Measurements from ENCODE around the gene CCDC6.

The CCDC6 gene

GRCh38 chr10:59812519-59813122, 93.7 kb downstream of the CCDC6 start:
- H3K4me3 ChIP-seq (ENCODE audit: low read depth, low read length), result no peak overlapping the region
- in situ Hi-C loops (cut with HindIII; ENCODE audit: low sequenced_read_pairs), result no loop called here
- DNase-seq (ENCODE audit: low read depth), result no peak
- TF ChIP-seq, protein P1, sequence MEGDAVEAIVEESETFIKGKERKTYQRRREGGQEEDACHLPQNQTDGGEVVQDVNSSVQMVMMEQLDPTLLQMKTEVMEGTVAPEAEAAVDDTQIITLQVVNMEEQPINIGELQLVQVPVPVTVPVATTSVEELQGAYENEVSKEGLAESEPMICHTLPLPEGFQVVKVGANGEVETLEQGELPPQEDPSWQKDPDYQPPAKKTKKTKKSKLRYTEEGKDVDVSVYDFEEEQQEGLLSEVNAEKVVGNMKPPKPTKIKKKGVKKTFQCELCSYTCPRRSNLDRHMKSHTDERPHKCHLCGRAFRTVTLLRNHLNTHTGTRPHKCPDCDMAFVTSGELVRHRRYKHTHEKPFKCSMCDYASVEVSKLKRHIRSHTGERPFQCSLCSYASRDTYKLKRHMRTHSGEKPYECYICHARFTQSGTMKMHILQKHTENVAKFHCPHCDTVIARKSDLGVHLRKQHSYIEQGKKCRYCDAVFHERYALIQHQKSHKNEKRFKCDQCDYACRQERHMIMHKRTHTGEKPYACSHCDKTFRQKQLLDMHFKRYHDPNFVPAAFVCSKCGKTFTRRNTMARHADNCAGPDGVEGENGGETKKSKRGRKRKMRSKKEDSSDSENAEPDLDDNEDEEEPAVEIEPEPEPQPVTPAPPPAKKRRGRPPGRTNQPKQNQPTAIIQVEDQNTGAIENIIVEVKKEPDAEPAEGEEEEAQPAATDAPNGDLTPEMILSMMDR (IDR thresholded peaks at IDR 0.05; ENCODE audit: low read depth, low read length, missing control alignments), result no peak

GRCh38 chr10:59809644-59809974, 96.7 kb downstream of the CCDC6 start:
- TF ChIP-seq, protein P1 (IDR thresholded peaks at IDR 0.05; ENCODE audit: low read depth, low read length, missing control alignments), result no peak
- in situ Hi-C loops (cut with HindIII; ENCODE audit: low sequenced_read_pairs), result no loop called here
- no peak overlapping the region for H3K4me3 ChIP-seq (ENCODE audit: low read depth, low read length)
- no peak for DNase-seq (ENCODE audit: low read depth)

GRCh38 chr10:59808896-59809643, 97.3 kb downstream of the CCDC6 start:
- TF ChIP-seq, protein P1 (IDR thresholded peaks at IDR 0.05; ENCODE audit: low read depth, low read length, missing control alignments), result peak; percentile 71
- in situ Hi-C loops (cut with HindIII; ENCODE audit: low sequenced_read_pairs), result no loop called here
- no peak for DNase-seq (ENCODE audit: low read depth)
- H3K4me3 ChIP-seq (ENCODE audit: low read depth, low read length), result no peak overlapping the region

DNA sequence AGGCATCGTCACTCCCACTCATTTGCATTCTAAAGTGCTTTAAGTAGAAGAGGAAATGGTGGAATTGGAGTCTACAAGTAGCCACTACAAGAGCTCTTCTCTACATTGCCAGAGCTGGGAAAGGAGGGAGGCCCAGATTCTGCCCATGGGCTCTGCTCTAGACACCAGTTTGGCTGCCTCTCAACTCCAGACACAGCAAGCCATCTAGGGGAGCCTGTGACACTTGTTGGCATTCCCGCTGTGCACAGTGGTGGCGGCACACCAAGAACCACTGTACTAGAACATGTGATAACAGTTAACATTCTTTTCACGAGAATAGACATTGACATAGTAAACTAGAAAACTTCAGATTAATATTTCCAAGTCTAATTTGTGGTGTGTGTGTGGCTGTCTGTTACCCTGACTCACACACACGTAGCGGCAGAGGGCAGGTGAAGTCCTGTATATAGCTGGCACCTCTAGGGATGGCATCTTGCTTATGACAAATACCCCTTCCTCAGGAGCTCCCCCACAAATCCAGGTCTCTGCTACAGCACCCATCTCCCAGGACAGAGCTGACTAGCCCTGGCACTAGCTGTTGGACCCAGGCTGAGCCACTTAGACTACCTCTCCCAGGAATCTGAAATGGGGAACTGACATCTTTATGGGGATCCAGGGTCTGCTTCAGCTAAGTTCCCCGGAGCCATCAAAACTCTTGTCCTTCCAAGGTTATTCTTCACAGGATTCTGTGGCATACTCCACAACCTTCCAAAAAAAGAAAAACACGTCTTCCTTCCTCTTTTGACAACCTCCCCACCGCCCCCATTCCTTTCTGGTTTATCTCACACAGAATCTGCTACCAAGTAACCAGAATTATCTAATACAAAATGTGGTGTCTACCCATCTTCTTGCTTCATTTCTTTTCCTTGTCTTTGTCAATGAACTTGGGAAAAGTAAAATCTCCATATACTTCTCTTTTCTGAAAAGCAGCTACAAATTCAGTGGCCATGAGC, 98.4 kb downstream of the CCDC6 start:
- H3K4me3 ChIP-seq (ENCODE audit: low read depth, low read length), result no peak overlapping the region
- DNase-seq (ENCODE audit: low read depth), result no peak
- in situ Hi-C loops (cut with HindIII; ENCODE audit: low sequenced_read_pairs), result no loop called here
- TF ChIP-seq, protein P1 (IDR thresholded peaks at IDR 0.05; ENCODE audit: low read depth, low read length, missing control alignments), result no peak

- TF ChIP-seq, protein P1 (IDR thresholded peaks at IDR 0.05; ENCODE audit: low read depth, low read length, missing control alignments), result peak; percentile 59
- in situ Hi-C loops (cut with HindIII; ENCODE audit: low sequenced_read_pairs), result no loop called here
- no peak for DNase-seq (ENCODE audit: low read depth)
- no peak overlapping the region for H3K4me3 ChIP-seq (ENCODE audit: low read depth, low read length)
These were observed 101.3 kb downstream of the CCDC6 start for GRCh38 chr10:59805014-59805413.

GRCh38 chr10:59804220-59804619, 102.1 kb downstream of the CCDC6 start:
- in situ Hi-C loops (cut with HindIII; ENCODE audit: low sequenced_read_pairs), result no loop called here
- TF ChIP-seq, protein P1 (IDR thresholded peaks at IDR 0.05; ENCODE audit: low read depth, low read length, missing control alignments), result no peak
- H3K4me3 ChIP-seq (ENCODE audit: low read depth, low read length), result no peak overlapping the region
- DNase-seq (ENCODE audit: low read depth), result no peak
